ENCODE measurements around the gene MUC4. TPM values are rescaled to one million over a fixed set of nuclear protein-coding genes. Genes with fewer than 3 reads are reported as not detected.

The MUC4 gene
- total and polyA plus RNA-seq, 10 of the 15 experiments (the other 5 are each of a cell fraction or from before 2014, with no cell fraction given): 0.02 to 0.46 (median 0.27) TPM; not detected in 4

DNA sequence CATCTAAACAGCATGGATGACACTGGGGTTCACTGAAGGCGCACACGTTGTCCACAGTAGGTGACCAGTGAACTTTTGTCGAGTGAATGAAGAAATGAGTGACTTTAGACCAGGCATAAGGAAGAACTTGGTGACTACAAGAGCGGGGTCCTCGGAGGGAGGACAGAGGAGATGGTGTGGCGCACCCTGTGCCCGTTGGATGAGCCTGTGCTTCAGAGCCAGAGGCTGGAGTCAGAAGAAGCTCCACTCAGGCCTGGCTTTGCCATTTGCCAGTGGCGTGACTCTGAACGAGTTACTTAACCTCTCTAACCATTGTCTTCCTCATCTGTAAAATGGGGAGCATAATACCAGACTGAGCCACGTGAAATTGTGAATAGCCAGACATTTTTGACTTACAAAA, 42.2 kb downstream of the MUC4 start:
- Histone ChIP-seq H3K4me3 (no peak overlapping the region), H3K27me3 (replicated peaks in 1 of 2; ENCODE audit: control insufficient read depth in 2 of 2, insufficient read depth in 2 of 2, low read length in 1 of 2) (no peaks in the 10 kb centered on the region), H3K79me2 (ENCODE audit: control insufficient read depth, insufficient read depth, low read length) (no peaks in the 10 kb centered on the region), H3K27ac (ENCODE audit: control insufficient read depth, insufficient read depth) (no peak overlapping the region), H4K20me1 (ENCODE audit: control insufficient read depth, insufficient read depth) (no peaks in the 10 kb centered on the region), H3K9me3 (replicated peaks; ENCODE audit: control insufficient read depth, insufficient read depth, low read length) (no peaks in the 10 kb centered on the region; the same call in 2 of the 3 replicates), H3K4me2 (ENCODE audit: control insufficient read depth, insufficient read depth) (no peak overlapping the region), H2AFZ (ENCODE audit: control insufficient read depth, low read depth, low read length) (no peak overlapping the region), H3K36me3 (ENCODE audit: control insufficient read depth in 2 of 2, insufficient read depth in 2 of 2, low read length in 1 of 2) (no peaks in the 10 kb centered on the region), H3K4me1 (ENCODE audit: control insufficient read depth, insufficient read depth, low read length) (no peaks in the 10 kb centered on the region), H3K9ac (ENCODE audit: control insufficient read depth, insufficient read depth, low read length) (no peak overlapping the region)
- no peak for ATAC-seq
- in situ Hi-C loops (cut with MboI) (no loop called here), intact Hi-C loops (cut with micrococcal nuclease; ENCODE audit: unreplicated experiment) (no loop called here)
- ChIA-PET RAD21 (ENCODE audit: unreplicated experiment) (no interaction called here), POLR2A (no interaction called here), CTCF (interaction anchor here (0.6 kb wide), 1 partner anchor 64 kb away, joined by 4 read pairs; no protein-coding TSS in a partner anchor), SMC1A (ENCODE audit: uncharacterized antibody, unreplicated experiment) (no interaction called here)
- no peak for DNase-seq (ENCODE audit: low read depth, low spot score)
- 77% methylated on average over 10 of the region's 10 CpGs for WGBS (ENCODE audit: insufficient coverage, insufficient replicate concordance, low lambda C conversion rate, missing lambda C conversion rate)
- no peak for FAIRE-seq
- no TSS peak for BruUV-seq (replicated peaks)
- TF ChIP-seq SUPT20H (IDR thresholded peaks at IDR 0.05; ENCODE audit: borderline replicate concordance, control insufficient read depth, low read depth, low read length) (no peak), EGR1 (IDR thresholded peaks at IDR 0.05; ENCODE audit: borderline replicate concordance in 1 of 2, low read depth in 2 of 2, low read length in 2 of 2) (no peak), GABPA (IDR thresholded peaks at IDR 0.05; ENCODE audit: low read depth) (no peak), MYC (IDR thresholded peaks at IDR 0.05; ENCODE audit: insufficient read depth, insufficient read length, insufficient replicate concordance, low read length, severe bottlenecking) (no peak), RCOR1 (conservative IDR thresholded peaks at IDR 0.05; ENCODE audit: low read depth, low read length) (no peak), JUNB (IDR thresholded peaks at IDR 0.05) (no peak), SIX5 (IDR thresholded peaks at IDR 0.05; ENCODE audit: low read depth, low read length, severe bottlenecking) (no peak), HDAC2 (IDR thresholded peaks at IDR 0.05) (no peak), SMAD1 (IDR thresholded peaks at IDR 0.05; ENCODE audit: low read depth, partially characterized antibody) (no peak), NFYB (IDR thresholded peaks at IDR 0.05; ENCODE audit: insufficient read depth, low read depth, low read length) (no peak)
- TF ChIP-seq, protein P1, sequence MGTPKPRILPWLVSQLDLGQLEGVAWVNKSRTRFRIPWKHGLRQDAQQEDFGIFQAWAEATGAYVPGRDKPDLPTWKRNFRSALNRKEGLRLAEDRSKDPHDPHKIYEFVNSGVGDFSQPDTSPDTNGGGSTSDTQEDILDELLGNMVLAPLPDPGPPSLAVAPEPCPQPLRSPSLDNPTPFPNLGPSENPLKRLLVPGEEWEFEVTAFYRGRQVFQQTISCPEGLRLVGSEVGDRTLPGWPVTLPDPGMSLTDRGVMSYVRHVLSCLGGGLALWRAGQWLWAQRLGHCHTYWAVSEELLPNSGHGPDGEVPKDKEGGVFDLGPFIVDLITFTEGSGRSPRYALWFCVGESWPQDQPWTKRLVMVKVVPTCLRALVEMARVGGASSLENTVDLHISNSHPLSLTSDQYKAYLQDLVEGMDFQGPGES (IDR thresholded peaks at IDR 0.05): no peak
- TF ChIP-seq, protein P2, sequence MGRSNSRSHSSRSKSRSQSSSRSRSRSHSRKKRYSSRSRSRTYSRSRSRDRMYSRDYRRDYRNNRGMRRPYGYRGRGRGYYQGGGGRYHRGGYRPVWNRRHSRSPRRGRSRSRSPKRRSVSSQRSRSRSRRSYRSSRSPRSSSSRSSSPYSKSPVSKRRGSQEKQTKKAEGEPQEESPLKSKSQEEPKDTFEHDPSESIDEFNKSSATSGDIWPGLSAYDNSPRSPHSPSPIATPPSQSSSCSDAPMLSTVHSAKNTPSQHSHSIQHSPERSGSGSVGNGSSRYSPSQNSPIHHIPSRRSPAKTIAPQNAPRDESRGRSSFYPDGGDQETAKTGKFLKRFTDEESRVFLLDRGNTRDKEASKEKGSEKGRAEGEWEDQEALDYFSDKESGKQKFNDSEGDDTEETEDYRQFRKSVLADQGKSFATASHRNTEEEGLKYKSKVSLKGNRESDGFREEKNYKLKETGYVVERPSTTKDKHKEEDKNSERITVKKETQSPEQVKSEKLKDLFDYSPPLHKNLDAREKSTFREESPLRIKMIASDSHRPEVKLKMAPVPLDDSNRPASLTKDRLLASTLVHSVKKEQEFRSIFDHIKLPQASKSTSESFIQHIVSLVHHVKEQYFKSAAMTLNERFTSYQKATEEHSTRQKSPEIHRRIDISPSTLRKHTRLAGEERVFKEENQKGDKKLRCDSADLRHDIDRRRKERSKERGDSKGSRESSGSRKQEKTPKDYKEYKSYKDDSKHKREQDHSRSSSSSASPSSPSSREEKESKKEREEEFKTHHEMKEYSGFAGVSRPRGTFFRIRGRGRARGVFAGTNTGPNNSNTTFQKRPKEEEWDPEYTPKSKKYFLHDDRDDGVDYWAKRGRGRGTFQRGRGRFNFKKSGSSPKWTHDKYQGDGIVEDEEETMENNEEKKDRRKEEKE (IDR thresholded peaks at IDR 0.05): no peak
- TF ChIP-seq, protein P3, sequence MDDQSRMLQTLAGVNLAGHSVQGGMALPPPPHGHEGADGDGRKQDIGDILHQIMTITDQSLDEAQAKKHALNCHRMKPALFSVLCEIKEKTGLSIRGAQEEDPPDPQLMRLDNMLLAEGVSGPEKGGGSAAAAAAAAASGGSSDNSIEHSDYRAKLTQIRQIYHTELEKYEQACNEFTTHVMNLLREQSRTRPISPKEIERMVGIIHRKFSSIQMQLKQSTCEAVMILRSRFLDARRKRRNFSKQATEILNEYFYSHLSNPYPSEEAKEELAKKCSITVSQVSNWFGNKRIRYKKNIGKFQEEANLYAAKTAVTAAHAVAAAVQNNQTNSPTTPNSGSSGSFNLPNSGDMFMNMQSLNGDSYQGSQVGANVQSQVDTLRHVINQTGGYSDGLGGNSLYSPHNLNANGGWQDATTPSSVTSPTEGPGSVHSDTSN (IDR thresholded peaks at IDR 0.05; ENCODE audit: insufficient replicate concordance, low read depth, low read length): no peak
- TF ChIP-seq, protein P4, sequence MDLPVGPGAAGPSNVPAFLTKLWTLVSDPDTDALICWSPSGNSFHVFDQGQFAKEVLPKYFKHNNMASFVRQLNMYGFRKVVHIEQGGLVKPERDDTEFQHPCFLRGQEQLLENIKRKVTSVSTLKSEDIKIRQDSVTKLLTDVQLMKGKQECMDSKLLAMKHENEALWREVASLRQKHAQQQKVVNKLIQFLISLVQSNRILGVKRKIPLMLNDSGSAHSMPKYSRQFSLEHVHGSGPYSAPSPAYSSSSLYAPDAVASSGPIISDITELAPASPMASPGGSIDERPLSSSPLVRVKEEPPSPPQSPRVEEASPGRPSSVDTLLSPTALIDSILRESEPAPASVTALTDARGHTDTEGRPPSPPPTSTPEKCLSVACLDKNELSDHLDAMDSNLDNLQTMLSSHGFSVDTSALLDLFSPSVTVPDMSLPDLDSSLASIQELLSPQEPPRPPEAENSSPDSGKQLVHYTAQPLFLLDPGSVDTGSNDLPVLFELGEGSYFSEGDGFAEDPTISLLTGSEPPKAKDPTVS (IDR thresholded peaks at IDR 0.05; ENCODE audit: low read depth, low read length): no peak

Measured in GM12878 (cell line).